GM19455 (cell line): ENCODE results near the gene OTOGL.
A peak's percentile ranks its signal among the peaks of the same experiment; 100 is the strongest.

Source experiments
- ATAC-seq: cut with Tn5 transposase; IDR thresholded peaks from one replicate; pipeline ENCODE4 v1.9.1; 2021; ENCODE audit not compliant: unreplicated experiment

Gene OTOGL

GRCh38 chr12:80332827-80333226 is 233.5 kb downstream of the OTOGL start:
- no peak for ATAC-seq

GRCh38 chr12:80352474-80352873 is 253.1 kb downstream of the OTOGL start:
- no peak for ATAC-seq

DNA sequence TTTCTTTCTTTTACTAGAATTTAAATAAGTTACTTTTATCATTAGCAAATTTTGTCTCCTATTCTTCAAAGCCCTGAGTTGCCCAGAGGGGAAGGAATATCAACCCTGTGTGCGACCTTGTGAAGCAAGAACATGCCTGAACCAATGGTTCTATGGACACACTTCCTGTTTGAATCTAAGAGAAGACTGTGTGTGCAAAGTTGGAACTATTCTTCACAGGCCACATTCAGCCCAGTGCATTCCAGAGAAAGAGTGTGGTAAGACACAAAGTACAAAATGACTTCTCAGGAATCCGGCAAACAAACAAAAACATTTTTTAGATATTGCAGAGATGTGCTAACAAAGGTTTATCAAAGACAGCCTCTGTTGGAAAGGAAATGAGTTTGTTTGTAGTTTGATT is 253.9 kb downstream of the OTOGL start:
- ATAC-seq = no peak

GRCh38 chr12:80356097-80356496 is 256.8 kb downstream of the OTOGL start:
- no peak for ATAC-seq

- ATAC-seq = no peak
These were observed 260.4 kb downstream of the OTOGL start for GRCh38 chr12:80359703-80360102.

GRCh38 chr12:80364056-80364455 is 264.7 kb downstream of the OTOGL start:
- no peak for ATAC-seq

- ATAC-seq = no peak
These were observed 274.3 kb downstream of the OTOGL start for GRCh38 chr12:80373666-80374065.

GRCh38 chr12:80374615-80375014 is 275.3 kb downstream of the OTOGL start:
- no peak for ATAC-seq

DNA sequence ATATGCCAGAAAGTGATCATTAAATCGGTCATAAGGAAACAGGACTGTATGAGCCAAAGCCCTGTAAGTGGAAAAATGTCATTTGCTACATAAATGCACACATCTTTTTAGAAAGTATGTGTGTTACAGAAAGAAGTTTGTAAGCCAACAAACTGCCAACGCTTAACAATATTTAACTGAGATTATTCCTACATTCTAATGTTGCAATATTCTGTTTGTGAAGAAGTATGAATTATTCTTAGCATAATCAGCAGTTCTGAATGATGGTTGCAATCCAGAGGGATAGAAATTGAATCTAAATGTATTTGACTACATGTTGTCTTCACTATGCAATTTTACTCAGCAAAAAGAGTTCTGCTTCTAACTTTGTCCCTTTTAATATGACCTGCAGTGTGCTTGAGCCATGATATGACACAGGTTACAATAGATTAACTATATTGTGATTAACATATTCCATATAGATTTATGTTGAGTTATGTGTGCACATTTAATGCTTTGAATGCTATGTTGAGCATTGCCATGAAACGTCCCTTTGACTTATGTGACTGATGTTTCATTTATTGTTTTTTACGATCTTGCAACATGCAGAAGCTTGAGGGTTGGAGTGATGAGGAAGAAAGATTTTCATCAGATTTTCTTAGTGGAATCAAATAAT is 277.9 kb downstream of the OTOGL start:
- ATAC-seq = no peak

- no peak for ATAC-seq
These were observed 281.8 kb downstream of the OTOGL start for GRCh38 chr12:80381121-80381520.

GRCh38 chr12:80382254-80382653 is 282.9 kb downstream of the OTOGL start:
- ATAC-seq = no peak

GRCh38 chr12:80400571-80400991 is 301.2 kb downstream of the OTOGL start:
- ATAC-seq = no peak

- no peak for ATAC-seq
These were observed 301.9 kb downstream of the OTOGL start for GRCh38 chr12:80401191-80401590.

DNA sequence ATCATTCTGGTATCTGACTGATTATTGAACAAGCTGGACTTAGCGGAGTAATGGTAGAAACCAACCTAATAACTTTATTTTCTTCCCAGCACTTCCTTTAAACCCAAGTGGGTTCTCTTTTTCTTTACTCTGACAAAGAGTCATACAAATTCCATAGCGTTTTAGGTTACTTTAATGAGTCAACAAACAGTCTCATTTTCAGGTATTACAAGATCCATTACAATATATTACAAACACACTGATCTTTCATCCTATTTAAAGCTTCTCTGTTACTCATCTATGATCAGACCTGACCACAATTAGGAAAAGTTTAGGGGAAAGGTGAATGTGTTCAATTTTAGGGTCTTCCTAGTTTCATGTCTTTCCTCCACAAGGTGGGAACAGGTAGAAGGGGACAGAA is 305.3 kb downstream of the OTOGL start:
- no peak for ATAC-seq

GRCh38 chr12:80406253-80406652 is 306.9 kb downstream of the OTOGL start:
- no peak for ATAC-seq

GRCh38 chr12:80411787-80412186 is 312.4 kb downstream of the OTOGL start:
- ATAC-seq = no peak

DNA sequence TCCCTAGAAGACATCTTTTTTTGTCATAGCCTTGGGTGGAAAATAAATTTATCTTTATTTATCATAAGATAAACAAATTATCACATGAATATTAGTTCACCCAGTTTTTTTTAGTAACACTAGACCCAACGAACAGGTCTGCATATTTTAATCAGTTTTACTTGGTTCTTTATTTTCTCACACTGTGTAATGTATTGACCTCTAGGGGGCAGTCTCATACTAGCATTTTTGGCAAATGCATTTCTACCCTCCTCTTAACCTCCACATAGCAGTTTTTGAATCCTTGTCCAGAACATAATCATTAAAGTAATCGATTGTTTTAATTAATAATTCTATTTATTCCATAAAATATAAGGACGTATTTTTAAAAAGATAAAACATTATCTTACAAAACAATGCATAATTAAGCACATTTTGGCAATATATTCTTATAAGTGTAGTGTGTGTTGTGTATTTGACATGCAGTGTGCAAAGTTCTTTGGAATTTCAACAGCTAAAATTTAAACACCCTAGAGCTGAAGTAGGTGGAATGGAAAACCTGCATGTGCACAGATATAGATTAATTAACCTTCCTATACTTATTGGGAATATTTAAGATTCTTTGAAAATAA is 313.1 kb downstream of the OTOGL start:
- peak; percentile 69 for ATAC-seq

DNA sequence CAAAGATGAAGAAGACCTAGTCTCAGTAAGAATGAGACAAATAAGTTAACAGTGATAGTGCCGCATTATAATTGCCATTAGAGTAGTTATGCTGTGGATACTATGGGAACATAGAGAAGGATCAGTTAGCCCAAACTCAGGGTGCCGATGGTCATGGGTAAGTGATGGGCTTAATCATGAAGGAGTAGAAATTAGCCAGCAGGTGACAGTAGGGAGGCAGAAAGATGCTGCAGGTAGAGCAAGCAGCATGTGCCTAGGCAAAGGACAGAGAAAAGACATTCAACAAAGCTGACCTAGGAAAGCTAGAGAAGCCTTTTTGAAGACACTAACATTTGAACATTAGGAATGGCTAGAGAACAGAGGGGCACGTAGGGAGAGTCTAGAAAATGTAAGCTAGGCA is 314.1 kb downstream of the OTOGL start:
- no peak for ATAC-seq

- no peak for ATAC-seq
These were observed 316.1 kb downstream of the OTOGL start for GRCh38 chr12:80415466-80415865.

DNA sequence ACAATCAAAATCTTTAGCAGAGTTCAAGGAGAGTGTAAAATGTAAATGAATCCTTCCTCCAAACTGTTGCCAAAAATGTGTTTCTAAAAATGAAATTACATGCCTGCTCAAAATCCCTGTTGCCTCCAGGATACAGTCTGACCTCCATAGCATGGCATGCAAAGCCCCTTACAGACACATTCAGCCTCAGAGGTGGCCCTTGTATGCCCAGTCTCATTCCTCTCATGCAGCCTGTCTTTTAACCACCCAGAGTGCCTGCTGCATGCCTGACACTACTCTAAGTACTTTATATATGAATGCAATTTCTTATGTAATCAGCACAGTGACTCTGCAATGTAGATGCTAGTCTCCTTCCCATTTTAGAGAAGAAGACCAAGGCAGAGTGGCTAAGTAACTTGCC is 320.3 kb downstream of the OTOGL start:
- ATAC-seq = no peak

- ATAC-seq = no peak
These were observed 320.7 kb downstream of the OTOGL start for GRCh38 chr12:80420075-80420474.

DNA sequence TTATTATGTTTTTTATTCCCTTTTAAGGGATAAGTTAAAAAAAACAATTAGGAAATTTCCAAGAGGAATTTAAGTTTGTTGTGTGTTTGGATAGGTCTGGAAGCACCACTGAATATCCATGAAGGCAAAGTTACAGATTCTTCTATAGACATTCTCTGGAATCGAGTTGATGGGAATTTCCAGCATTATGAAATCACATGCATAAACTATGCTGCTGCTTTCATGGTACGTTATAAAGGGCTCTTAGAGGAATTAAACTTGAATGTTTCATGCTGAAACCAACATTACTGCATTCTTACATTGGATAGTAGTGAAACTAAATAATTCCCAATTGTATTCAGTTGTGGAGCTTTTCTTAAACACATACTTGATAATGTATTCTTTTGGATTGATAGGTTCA is 323.2 kb downstream of the OTOGL start:
- no peak for ATAC-seq
